HG03469 (cell line): ENCODE data around the gene BTNL8.

Source experiments
- ATAC-seq: cut with Tn5 transposase; IDR thresholded peaks from one replicate; pipeline ENCODE4 v1.9.1; 2021; ENCODE audit warnings: mild to moderate bottlenecking, moderate library complexity, moderate number of reproducible peaks; ENCODE audit not compliant: unreplicated experiment

The BTNL8 gene

DNA sequence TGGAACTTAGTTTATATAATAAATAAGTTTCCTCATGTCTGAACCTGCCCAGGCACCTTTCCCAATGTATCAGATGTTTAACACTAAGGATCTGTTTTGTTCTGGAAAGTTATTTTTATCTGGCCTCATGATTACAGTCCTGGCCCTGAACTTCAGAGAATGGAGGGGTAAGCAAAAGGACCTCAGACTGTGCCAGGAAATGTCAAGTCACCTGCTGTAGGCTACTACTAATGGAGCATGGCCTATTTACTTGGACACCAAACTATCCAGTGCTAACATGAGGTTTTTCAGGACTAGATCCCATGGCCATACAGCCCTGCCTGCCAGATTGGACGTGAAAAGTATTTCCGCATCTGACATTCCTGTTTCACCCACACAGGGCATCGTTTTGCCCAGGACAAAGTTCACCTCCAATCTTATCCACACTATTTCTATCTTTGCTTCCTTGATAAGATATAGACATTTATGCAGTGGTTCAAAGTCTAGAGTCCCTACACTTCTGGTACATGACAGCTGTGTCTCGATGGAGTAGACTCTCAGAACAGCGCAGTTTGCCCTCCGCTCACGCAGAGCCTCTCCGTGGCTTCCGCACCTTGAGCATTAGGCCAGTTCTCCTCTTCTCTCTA is at the start of gene BTNL8:
Gene BTNL8, plus strand, starts transcription at position 539 of the 626 bp plus-strand sequence. CDS start 152 bp downstream, outside the sequence.
- ATAC-seq, result no peak

GRCh38 chr5:180849827-180850226 is 49.1 kb upstream of the BTNL8 start:
- ATAC-seq, result no peak

DNA sequence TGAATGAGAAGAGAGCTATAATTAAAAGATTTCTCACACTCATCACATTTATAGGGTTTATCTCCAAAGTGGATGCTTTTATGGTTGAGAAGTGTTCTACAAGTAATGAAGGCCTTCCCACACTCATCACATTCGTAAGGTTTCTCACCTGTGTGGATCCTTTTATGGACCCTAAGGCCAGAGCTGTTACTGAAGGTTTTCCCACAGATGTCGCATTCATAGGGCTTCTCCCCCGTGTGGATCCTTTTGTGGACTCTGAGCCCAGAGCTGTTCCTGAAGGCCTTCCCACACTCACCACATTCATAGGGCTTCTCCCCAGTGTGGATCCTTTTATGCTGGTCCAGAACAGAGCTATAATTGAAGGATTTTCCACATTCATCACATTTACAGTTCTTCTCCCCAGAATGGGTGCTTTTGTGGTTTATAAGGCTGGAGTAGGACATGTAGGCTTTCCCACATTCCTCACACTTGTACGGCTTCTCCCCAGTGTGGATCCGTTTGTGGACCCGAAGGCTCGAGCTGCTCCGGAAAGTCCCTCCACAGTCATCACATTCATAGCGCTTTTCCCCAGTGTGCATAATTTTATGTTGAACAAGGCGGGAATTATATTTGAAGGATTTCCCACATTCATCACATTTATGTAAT is 48.4 kb upstream of the BTNL8 start:
- no peak for ATAC-seq

DNA sequence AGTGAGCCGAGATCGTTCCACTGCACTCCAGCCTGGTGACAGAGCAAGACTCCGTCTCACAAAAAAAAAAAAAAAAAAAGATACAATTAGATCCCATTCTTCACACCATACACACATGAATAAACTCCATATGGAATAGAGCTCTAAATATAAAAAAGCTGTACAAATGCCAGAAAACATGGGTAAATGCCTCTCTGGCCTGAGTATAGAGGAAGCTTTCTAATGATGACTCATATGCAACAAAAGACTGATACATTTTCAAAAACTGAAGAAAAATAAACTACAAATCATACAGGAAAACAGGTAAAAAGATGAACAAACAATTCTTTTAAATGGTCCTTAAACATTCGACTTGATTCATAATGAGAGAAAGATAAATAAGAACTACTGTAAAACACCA is 46.5 kb upstream of the BTNL8 start:
- no peak for ATAC-seq

DNA sequence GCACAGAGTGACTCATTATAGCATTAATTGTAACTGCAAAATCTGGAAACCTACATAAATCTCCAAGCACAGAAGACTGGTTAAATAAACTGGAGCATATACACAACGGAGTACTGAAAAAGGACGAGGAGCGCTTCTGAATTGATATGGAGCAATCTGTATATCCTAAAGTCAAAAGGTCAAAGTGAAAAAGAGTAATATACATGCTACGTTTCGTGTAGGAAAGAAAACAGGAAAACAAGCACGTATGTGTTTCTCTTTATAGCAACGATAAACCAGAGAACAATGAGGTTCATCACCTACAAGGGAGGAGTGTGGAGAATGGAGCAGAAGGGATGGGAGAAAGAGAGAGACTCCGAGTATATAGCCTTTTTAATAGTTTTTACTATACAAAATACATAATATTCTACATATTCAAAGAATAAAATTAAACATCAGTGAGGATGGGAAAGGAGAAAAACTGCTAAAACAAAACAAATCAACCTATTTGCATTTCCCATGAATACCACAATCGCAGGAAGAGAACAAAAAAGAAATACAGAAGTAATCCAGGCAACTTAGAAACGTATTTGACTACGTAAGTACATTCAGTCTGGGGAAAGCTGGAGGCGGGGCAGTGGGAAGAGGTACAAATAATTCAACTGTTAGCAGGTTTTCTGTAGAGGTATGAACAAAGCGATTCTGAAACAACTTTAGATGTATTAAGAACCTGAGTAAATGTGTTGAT is 45.7 kb upstream of the BTNL8 start:
- ATAC-seq, result no peak

- no peak for ATAC-seq
Measured at GRCh38 chr5:180853848-180854176, 45.1 kb upstream of the BTNL8 start.

DNA sequence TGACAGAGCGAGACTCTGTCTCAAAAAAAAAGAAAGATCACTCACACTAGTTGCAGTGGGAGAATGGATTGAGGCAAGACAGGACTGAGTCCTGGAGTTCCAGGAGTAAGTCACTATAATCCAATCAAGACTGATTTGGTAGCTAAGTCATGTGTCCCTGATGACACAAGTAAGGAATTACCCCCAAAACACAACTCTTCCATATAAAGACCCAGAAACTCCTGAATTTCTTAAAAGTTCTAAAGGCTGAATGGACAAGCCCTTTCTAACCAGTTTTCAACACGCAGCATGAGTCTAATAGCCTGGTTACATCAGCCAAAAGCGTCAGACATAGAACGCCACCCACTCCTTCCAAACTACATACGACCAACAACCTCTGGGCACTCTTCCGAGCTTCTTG is 40.4 kb upstream of the BTNL8 start:
- no peak for ATAC-seq

- ATAC-seq, result peak; percentile 24
Measured at GRCh38 chr5:180860273-180860886, 38.6 kb upstream of the BTNL8 start.

- ATAC-seq, result peak; percentile 64
Measured at GRCh38 chr5:180860887-180861822, 37.8 kb upstream of the BTNL8 start, which contains the start of gene ZFP62. ZFP62 (minus strand) TSS chr5:180861276; CDS start chr5:180861219, 57 bp downstream.

DNA sequence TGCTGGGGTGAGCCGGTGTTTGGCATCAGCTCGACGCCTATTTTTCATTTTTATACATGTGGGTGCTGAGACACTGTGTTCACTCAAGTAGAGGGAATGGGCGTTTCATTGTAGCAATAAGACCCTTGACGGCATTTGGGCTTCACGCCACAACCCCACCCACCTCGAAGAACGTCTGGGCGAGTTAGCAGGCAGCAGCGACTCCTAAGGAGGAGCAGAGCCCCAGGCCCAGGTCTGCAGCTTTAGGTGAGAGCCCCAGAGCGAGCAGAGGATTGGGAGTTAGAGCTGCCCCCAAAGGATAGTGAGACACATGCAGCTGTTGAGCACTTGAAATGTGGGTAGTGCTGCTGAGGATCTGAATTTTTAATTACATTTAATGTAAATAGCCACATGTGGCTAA is 36.3 kb upstream of the BTNL8 start:
- ATAC-seq, result no peak

DNA sequence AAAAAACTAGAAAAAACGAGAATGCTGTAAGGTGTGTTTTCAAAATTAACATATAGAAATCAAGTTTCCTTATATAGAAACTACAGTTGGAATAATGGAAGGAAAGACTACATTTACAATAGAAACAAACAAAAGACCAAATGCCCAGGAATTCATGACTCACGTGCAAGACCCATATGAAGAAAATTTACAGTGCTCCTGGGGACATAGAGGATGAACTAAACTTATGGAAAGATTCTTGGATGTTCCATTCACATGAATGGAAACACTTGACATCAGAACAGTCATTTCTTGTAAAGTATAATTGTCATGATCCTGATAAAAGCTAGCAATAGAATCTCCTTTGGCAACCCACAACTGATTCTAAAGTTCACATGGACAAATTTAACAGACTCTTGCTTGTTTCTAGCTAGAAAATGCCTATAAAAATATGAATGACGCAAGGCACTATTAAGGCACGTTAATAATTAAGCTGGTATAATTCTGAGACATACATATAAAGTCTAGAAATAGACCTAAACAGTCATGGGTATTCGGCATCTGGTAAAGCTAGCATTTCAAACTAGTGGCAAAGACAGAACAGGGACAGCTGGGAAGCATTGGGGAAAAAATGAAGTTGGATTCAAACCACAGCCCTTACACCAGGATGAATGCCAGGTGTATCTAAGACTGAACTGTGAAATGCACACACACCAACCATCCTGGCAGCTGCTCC is 32.8 kb upstream of the BTNL8 start:
- no peak for ATAC-seq

- no peak for ATAC-seq
Measured at GRCh38 chr5:180866985-180867384, 32.0 kb upstream of the BTNL8 start.

DNA sequence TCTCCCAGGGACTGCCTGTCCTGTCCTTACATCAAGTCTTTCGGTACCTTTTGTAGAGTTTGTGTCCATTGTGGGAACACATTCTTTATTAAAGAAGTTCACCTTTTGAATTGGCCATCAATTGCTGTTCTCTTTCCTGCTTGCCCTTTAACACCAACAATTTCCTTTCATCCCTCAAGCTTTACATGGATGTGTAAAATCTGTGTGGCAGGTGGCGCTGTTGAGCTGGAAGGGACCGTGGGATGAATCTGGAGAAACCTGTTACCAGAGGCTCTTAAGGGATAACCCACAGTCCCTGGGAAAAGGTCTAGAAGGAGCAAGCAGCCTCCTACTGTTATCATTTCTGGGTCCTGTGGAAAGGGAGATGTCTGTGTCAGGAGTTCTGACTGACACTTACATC is 30.0 kb upstream of the BTNL8 start:
- no peak for ATAC-seq

DNA sequence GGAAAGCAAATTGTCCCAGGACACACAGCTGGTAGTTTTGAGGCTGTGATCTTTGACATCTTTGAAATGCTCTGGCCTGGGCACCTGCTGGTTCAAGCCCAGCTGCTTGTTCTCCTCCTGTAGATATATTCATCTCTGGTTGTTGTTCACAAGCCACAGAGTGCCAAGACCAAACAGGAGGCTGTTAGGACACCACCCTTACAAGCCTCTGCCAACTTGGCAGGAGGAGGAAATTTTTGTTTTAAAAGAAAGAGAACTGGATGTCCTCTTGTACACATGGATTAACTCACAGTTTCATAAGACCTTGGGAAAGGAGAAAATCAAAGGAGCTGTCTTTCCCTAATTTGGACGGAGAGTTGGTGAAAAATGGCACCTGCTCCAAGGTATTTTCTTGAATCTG is 29.4 kb upstream of the BTNL8 start:
- no peak for ATAC-seq

DNA sequence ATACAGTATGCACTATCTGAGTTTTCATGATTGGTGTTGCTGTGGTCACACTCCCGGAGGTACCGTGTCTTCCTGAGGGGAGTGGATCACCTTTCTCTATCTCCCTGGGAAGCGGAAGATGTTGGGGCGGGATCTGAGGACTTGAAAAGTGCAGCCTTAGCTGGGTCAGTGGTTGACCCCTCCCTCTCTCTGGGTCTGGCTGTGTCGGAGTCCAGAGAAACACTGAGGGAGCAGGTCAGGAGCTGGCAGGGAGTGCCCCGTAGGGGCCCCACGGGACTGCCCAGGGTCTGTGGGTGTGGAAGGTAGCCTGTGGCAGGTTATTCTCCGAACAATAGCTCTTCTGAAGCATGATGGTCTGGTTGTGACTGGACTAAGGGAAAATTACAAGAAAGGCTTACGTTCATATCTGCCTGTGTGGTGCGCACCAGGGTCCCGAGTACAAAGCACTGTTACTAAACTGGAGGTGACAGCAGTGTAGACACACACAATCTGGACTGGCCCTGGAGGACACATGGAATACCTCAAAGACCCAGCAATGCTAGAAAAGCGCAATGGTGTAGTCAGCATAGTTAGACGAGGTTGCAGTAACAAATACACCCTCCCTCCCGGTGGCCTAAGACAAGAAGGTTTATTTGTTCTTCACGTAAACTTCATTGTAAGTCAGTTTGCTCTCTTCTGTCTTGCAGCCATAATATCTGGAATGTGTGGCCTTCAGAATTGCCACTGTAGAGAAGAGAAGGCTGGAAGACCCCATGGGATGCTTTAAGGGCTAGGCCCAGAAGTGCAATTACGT is 28.5 kb upstream of the BTNL8 start:
- no peak for ATAC-seq

- ATAC-seq, result no peak
Measured at GRCh38 chr5:180872419-180872818, 26.5 kb upstream of the BTNL8 start.

DNA sequence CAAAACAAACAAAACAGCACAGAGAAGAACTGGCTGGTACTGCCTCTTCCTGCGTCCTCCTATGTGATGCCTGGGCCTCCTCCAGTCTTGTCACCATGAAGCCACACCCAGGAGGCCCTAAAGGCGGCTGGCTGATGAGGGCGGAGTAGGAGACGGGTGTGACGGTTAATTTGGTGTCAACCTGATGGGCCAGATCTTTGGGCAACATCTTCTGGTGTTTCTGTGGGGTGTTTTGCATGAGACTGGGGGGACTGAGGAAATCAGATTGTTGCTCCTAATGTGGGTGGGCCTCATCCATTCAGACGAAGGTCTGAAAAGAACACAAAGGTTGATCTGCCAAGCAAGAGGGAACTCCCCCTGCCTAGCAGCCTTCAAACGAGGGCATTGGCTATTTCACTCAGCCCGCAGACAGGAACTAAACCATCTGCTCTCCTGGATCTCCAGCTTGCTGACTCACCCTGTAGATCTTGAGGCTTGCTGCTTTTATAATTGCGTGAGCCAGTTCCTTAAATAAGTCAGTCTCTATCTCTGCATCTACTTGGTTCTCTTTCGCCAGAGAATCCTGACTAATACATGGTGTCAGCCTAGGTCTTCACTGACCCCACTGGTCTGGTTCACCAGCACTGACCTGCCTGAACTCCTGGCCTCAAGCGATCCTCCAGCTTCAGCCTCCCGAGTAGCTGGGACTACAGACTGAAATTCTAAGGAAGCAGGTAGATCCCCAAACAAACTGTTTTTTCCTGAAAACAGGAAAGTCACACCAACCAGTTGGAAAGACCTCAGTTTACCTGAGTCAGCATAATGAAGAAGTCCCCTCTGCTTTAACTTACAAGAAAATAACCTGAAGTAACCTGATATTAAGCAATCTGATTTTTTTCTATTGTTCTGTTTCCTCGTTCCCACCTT is 25.1 kb upstream of the BTNL8 start:
- ATAC-seq, result no peak
